ENCODE measurements around the gene INPP5D. TPM values are rescaled to one million over a fixed set of nuclear protein-coding genes. Genes with fewer than 3 reads are reported as not detected.

Gene INPP5D
- total and polyA plus RNA-seq, 2 of the 13 experiments (the other 11 are each of a cell fraction or from before 2014, with no cell fraction given): 16.7 to 18.0 TPM

- TF ChIP-seq MNT (IDR thresholded peaks at IDR 0.05) (peak; percentile 55; the same call in 1 of the 2 replicates), ZNF143 (CRISPR knock-in tag; IDR thresholded peaks at IDR 0.05) (peak; percentile 26; the same call in 1 of the 2 replicates), SRF (IDR thresholded peaks at IDR 0.05; ENCODE audit: low read depth, low read length) (no peak), TOPORS (CRISPR knock-in tag; IDR thresholded peaks at IDR 0.05) (no peak), HNRNPL (IDR thresholded peaks at IDR 0.05; ENCODE audit: low read depth, low read length) (peak; percentile 76), CENPT (CRISPR knock-in tag; IDR thresholded peaks at IDR 0.05; ENCODE audit: low read depth) (peak; percentile 60; the same call in 1 of the 2 replicates), ZNF605 (CRISPR knock-in tag; IDR thresholded peaks at IDR 0.05) (peak; percentile 92), AGO2 (optimal IDR thresholded peaks at IDR 0.05; ENCODE audit: low read depth, low read length) (no peak), ZNF563 (CRISPR knock-in tag; IDR thresholded peaks at IDR 0.05) (0 out of 2 replicates have a peak, but pooled peaks have one; percentile 19), ZNF772 (CRISPR knock-in tag; IDR thresholded peaks at IDR 0.05) (peak; percentile 96), GZF1 (CRISPR knock-in tag; IDR thresholded peaks at IDR 0.05) (peak; percentile 66), ATF2 (CRISPR knock-in tag; IDR thresholded peaks at IDR 0.05) (peak; percentile 77; the same call in 1 of the 2 replicates), ZNF275 (CRISPR knock-in tag; IDR thresholded peaks at IDR 0.05; ENCODE audit: borderline replicate concordance) (no peak), RFX5 (IDR thresholded peaks at IDR 0.05; ENCODE audit: low read depth, low read length) (peak; percentile 94), ZNF775 (CRISPR knock-in tag; IDR thresholded peaks at IDR 0.05; ENCODE audit: borderline replicate concordance) (no peak), HMGXB4 (CRISPR knock-in tag; IDR thresholded peaks at IDR 0.05; ENCODE audit: borderline replicate concordance in 1 of 2, low read depth in 1 of 2) (peak; percentile 60 to 65; a peak in 2 of 4 replicates), PHF5A (CRISPR knock-in tag; IDR thresholded peaks at IDR 0.05; ENCODE audit: low read depth, unreplicated experiment) (peak; percentile 74), PAX8 (CRISPR knock-in tag; IDR thresholded peaks at IDR 0.05; ENCODE audit: borderline replicate concordance) (no peak), PAWR (CRISPR knock-in tag; IDR thresholded peaks at IDR 0.05; ENCODE audit: borderline replicate concordance) (no peak), KDM3A (CRISPR knock-in tag; IDR thresholded peaks at IDR 0.05; ENCODE audit: low read depth) (peak; percentile 83; the same call in 1 of the 2 replicates), ZFP36L1 (CRISPR knock-in tag; IDR thresholded peaks at IDR 0.05) (peak; percentile 96), SP140L (CRISPR knock-in tag; IDR thresholded peaks at IDR 0.05; ENCODE audit: borderline replicate concordance) (0 out of 2 replicates have a peak, but pooled peaks have one; percentile 26)
These were observed 3.3 kb downstream of the INPP5D start (continued) for GRCh38 chr2:233063269-233063975.
